GM12873 (cell line): ENCODE data around the gene ZGLP1.

Source experiments
- CTCF ChIP-seq: IDR thresholded peaks from 2 replicates; pipeline ENCODE4 v1.5.1; 2012; ENCODE audit warnings: low read depth, mild to moderate bottlenecking, moderate library complexity, low read length, control low read depth; ENCODE audit not compliant: insufficient read depth; ENCODE audit errors: missing control alignments

The ZGLP1 gene

GRCh38 chr19:10284960-10285278 is 24.7 kb downstream of the ZGLP1 start:
- no peak for TF ChIP-seq CTCF

GRCh38 chr19:10284065-10284959 is 25.3 kb downstream of the ZGLP1 start:
- no peak for TF ChIP-seq CTCF

GRCh38 chr19:10283301-10284064 is 26.1 kb downstream of the ZGLP1 start:
- no peak for TF ChIP-seq CTCF

- no peak for TF ChIP-seq CTCF
Observed at GRCh38 chr19:10279737-10280442, 29.7 kb downstream of the ZGLP1 start.

GRCh38 chr19:10278935-10279334 is 30.7 kb downstream of the ZGLP1 start:
- TF ChIP-seq CTCF: no peak

GRCh38 chr19:10277795-10278589 is 31.6 kb downstream of the ZGLP1 start:
- TF ChIP-seq CTCF: no peak

- no peak for TF ChIP-seq CTCF
Observed at GRCh38 chr19:10274589-10274988, 35.0 kb downstream of the ZGLP1 start.
